Measurements from ENCODE around the gene MGAT2.
"Not testable (repeated sequence)": the region's sequence is repeated elsewhere in the genome, so short reads cannot be mapped to it uniquely, and the experiment has no call there.

The MGAT2 gene

DNA sequence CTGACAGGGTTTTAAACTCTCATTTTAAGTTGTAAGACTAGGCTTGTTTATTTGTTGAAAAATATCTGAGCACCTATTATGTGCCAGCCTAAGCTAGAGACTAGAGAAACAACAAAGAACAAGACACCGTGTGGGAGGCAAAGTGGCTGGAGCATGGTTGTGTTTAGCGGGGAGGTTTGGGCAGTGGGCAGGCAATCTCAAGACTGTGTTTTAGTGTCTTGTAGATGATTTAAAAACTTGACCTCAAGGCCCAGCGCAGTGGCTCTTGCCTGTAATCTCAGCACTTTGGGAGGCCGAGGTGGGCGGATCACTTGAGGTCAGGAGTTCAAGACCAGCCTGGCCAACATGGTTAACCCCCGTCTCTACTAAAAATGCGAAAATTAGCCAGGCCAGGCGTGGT lies 7.9 kb upstream of the MGAT2 start:
- DNase-seq, result no peak

DNA sequence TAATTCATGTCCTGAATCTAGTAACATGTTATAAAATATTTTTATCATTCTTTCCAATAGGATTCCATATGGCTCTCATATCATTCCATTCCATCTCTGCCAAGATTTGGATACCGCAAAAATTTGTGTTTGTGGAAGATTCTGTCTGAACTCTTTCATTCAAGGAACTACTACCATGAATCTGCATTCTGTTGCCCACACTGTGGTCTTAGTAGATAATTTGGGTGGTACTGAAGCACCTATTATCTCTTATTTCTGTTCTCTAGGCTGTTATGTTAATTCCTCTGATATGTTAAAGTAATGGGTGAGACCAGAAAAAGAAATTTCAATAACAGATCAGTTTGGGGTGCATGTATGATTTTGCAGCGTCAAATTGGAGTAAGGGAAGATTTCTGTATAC lies 6.4 kb upstream of the MGAT2 start:
- no peak for DNase-seq

DNA sequence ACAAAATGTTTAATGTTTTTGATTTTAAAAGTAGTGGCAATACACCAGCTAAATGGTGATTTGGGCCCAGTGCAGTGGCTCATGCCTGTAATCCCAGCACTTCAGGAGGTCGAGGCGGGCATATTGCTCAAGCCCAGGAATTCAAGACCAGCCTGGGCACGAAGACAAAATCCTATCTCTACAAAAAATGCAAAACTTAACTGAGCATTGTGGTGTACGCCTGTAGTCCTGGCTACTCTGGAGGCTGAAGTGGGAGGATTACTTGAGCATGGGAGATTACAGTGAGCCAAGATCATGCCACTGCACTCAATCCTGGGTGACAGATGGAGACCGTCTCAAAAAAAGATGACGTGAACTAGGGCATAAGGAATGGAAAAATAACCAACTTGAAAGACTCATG lies 4.8 kb upstream of the MGAT2 start:
- DNase-seq, result no peak

DNA sequence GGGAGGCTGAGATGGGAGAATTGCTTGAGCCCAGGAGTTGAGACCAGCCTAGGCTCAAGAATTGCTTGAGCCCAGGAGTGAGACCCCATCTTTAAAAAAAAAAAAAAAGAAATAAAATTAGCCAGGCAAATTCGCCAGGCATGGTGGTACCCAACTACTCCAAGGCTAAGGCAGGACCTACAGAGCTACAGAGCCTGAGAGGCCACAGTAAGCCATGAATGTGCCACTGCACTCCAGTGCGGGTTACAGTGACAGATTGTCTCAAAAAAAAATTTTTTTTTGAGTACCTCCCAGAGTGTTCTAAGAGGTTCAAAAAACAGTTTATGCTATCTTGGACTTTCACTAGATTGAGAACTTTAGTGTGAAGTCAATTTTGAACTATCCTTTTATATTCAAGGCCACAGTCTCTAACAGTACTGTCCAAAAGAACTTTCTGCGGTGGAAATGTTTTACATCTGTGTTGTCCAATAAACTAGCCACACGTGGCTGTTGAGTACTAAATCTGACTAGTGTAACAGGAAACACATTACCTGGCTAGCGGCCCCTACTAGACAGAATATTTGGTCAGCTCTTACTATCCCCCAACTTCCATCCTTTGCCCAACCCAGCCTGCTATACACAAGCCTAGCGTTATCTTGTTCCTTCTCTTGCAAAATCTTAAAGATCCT lies 2.6 kb upstream of the MGAT2 start:
- DNase-seq, result no peak

DNA sequence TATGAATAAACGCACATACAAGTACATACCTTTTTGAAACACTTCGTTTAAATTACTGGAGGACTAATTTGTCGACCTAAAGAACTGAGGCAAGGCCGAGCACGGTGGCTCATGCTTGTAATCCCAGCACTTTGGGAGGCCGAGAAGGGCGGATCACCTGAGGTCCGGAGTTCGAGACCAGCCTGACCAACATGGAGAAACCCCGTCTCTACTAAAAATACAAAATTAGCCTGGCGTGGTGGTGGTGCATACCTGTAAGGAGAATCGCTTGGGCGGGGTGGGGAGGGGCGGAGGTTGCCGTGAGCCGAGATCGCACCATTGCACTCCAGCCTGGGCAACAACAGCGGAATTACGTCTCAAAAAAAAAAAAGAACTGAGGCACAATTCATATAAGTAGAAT lies 1.3 kb upstream of the MGAT2 start:
- not testable (repeated sequence) for DNase-seq

DNA sequence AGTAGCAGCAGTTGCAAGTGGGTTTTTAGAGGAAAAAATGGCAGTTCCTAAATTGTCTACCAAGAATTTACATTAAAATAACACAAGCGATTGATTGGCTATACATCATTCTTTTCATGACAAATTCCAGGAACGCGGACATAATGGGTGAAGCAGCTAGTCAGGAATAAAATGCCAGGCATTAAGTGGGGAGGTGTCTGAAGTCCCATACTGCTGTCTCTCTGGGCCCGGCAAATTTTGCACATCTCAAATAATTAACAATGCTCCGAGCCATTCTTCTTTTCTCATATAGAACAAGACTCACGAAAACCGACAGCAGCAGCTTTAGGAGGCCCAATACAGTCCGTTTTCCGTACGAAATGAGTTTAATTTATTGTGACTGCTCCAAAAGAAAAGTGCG lies 869 bp upstream of the MGAT2 start:
- no peak for DNase-seq

DNA sequence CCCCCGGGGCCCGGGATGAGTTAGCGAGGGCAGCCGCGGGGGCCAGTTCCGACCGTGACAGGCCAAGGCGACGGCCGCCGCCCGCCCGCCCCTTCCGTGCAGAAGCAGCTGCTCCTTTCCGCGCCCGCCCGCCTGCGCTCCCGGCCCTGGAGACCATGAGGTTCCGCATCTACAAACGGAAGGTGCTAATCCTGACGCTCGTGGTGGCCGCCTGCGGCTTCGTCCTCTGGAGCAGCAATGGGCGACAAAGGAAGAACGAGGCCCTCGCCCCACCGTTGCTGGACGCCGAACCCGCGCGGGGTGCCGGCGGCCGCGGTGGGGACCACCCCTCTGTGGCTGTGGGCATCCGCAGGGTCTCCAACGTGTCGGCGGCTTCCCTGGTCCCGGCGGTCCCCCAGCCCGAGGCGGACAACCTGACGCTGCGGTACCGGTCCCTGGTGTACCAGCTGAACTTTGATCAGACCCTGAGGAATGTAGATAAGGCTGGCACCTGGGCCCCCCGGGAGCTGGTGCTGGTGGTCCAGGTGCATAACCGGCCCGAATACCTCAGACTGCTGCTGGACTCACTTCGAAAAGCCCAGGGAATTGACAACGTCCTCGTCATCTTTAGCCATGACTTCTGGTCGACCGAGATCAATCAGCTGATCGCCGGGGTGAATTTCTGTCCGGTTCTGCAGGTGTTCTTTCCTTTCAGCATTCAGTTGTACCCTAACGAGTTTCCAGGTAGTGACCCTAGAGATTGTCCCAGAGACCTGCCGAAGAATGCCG lies 699 bp downstream of the MGAT2 start:
- DNase-seq, result peak; percentile 51 to 70

DNA sequence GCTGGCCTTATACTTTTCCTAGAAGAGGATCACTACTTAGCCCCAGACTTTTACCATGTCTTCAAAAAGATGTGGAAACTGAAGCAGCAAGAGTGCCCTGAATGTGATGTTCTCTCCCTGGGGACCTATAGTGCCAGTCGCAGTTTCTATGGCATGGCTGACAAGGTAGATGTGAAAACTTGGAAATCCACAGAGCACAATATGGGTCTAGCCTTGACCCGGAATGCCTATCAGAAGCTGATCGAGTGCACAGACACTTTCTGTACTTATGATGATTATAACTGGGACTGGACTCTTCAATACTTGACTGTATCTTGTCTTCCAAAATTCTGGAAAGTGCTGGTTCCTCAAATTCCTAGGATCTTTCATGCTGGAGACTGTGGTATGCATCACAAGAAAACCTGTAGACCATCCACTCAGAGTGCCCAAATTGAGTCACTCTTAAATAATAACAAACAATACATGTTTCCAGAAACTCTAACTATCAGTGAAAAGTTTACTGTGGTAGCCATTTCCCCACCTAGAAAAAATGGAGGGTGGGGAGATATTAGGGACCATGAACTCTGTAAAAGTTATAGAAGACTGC lies 1.5 kb downstream of the MGAT2 start:
- DNase-seq, result no peak

DNA sequence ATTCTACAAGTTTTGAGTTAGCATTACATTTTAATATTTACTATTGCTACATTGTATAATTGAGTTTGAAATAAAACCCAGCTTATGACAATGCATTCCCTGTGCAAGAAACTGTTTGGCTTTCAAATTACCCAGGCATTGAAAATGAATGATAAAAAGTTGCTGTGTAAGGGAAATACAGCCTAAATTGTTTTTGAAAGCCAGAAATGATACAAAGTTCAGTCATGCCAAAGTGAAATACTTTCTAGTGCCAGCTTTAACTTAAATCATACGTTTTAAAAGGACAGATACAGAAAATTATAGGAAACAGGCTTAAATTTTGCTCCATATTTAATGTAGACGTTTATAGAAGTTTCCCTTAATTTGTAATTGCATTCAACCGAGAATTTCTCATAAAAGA lies 2.8 kb downstream of the MGAT2 start:
- no peak for DNase-seq

DNA sequence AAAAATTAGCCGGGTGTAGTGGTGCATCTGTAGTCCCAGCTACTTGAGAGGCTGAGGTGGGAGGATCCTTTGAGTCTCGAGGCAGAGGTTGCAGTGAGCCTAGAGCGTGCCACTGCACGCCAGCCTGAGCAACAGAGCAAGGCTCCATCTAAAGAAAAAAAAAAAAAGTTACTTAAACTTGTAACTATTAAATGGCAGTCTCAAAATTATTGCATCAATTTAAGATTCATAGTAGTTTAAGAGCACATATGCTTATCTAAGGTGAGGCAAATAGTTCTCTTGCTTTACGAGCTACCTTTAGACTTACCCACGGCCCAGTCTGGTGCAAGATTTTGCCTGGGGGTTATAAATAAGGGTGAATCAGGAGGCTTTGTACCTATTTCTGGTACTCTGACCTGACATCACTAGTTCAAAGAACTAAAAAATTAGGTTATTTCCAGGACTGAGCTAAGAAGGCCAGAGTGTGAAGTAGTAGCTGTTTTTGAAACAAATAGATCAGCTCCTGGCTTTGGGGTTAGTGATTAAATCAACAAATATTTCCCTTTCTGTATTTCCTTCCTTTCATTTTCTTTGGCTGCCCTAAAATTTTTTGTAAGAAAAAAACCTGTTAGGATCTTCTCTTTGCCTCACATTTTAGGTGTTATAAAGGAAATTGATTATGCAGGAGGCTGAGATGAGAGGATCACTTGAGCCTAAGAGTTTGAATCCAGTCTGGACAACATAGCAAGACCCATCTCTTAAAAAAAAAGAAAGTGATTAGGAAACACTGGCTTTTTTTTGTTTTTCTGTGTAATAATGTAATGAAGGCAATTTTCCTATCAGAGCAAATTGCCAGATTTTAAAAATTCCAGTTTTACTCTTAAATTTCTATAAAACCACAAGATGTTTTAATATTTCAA lies 3.6 kb downstream of the MGAT2 start:
- no peak for DNase-seq

DNA sequence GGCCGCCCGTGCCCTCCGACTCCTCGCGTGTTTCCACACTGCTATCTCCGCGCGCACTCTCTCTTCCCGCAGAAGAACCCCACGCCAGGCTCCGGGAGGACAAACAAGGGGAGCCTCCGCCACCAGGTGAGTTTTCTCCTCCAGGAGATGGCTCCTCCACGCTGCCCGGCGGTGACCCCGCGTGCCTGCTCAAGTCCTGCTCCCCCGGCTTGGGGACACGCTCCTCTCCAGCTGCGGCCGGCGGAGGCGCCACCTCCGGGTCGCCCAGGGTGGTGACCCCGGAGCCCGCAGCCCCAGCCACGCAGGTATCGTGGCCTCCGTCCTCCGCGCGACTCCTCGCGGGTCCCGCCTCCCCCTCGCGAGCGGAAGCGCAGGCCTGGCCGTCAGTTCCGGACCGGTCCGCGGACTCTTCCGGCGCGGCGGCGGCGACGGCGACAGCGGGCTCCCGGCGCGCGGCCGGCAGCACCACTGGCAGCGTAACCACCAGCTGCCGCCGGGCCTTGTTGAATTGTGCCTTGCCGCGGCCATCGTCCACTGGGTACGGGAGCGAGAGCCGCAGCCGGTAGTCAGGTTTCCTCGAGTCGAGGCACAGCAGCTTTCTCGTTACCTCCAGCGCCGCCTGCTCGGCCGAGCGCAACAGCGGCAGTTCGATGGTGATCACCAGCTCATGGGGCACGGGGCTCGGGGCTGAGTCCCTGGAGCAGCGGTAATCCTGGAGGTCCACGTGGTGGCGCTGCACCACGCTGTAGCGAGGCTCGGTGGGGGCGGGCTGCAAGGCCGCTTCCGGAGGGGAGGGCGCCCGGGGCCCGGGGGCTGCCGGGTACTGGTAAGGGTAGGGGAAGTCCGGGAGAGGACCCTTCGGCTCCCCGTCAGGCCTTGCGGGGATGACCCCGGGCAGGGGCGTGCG lies 13.3 kb downstream of the MGAT2 start:
- peak; percentile 95 to 96 for DNase-seq

DNA sequence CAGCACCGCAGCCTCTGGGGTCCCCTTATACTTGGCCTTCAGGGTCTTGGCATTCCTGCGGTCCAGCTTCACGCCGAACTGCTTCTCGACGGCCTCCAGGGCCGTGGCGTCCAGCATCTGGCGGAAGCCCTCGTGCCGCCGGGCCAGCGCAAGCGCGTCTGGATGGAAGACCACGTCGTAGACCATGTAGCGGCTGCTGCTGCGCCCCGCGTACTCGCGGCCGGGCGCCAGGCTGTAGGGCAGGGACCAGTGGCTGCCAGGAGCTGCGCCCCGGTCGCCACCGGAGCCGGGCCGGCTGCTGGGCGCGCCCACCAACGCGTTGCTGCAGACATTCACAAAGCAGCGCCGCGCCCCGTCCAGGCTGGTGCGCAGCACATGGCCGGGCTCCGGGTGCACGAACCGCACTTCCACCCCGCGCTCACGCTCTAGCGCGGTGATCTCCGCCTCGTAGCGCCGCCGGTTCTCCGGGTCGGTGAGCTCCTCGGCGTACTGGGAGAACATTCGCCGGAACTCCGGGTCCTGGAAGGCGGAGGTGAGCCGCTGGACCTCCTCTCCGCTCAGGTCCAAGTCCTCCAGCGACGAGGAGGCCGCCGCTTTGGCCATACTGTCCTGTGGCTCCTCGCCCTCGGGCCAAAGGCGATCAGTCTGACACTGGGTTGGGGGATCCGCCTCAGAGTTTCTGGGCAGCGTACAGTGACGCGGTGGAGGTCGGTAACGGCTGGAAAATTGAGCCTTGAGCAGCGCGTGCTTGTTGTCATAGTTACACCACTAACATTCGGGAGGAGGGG lies 14.1 kb downstream of the MGAT2 start, which contains the start of gene DNAAF2:
Gene DNAAF2, minus strand, starts transcription at position 698 of the 788 bp plus-strand sequence. Its CDS starts 95 bp downstream, at position 603.
- peak; percentile 54 to 82 for DNase-seq

DNA sequence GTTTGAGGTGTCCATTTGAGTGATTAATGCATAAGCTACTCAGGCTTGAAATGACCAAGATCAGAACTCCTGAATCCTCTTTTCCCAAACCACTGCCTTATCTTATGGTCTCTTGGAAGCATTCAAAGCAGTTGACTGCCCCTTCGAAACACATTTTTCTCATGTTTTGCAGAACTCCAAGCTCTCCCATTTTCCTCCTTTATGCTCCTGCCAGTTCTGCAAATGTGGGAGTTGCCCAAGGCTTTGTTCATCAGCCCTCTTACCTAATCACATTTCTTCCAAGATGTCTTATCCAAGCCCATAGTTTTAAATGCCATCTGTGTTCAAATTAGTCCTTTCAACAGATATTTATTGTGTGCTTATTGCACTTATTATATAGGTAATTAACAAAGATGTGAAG lies 16.3 kb downstream of the MGAT2 start:
- DNase-seq, result no peak

DNA sequence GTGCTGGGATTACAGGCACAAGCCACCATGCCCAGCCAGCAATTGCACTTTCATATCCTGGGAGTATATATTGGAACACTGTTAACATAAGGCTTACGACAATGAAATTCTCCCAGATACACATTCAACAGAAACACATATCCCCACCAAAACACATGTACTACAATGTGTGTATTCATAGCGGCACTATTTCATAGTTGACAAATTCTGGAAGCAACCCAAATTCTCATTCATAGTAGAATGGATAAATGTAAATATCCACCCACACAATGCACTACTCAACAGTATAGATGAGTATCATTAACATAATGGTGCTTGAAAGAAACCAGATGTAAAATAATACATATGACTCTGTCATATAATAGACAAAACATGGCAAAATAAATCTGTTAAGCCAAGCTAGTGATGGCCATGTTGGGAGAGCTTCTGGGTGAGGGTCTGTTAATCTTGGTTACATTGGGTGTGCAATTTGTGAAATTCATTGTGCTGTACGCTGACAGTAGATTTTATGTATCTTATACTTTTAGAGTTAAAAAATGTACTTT lies 17.0 kb downstream of the MGAT2 start:
- peak in 1 of 2 experiments; percentile 4 for DNase-seq

DNA sequence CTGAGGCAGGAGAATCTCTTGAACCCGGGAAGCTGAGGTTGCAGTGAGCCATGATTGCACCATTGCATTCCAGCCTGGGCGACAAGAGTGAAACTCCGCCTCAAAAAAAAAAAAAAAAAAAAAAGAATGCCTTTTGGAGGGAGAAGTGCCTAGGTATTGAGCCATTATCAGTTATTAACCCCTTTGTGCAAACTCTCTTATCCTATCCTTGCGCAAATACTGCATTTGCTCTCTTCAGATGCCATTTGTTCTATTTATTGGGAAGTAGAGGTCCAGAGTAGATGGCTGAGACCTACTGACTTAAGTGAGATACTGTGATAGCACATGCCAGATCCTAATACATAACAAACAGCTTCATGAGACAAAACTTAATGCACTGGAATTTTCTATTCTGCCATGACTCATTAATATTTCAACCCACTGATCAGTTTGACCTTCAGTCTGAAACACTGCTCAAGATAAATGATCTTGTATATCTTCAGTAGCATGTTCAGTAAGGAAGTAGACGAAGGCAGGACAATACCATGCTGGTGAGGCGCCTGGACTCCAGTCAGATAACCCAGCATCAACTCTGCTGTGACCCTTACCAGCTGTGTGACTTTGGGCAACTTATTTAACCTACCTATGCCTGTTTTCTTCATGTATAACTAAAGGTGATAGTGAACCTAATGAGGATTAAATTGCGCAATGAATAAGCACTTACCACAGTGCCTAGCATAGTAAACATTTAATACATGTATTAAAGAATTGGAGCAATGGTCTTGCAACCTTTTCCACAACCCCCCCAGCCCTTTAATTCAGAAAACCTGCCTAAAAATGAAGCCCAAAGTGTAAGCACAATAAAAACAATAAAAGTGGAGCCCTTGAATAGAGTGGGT lies 20.2 kb downstream of the MGAT2 start:
- DNase-seq, result no peak

DNA sequence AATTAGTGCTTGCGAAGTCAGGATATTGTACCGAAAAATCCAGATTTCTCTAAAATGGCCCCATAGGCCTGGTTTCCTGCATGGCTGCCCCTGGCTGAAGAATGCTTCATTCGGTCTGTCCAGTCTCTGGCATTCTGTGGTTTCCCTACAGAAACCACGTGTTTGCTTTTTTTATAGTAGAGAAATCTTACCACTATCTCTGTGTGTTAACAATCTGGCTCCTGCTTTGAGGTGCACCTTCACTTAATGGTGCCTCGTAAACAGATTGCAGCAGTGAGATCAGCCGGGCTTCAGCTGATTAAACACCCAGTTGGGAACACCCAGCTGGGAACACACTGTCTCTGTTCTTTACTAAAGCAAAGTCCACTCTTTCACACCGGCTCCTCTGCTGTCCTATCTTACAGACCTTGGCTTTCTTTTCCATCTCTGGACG lies 21.1 kb downstream of the MGAT2 start:
- peak; percentile 2 to 42 for DNase-seq

DNA sequence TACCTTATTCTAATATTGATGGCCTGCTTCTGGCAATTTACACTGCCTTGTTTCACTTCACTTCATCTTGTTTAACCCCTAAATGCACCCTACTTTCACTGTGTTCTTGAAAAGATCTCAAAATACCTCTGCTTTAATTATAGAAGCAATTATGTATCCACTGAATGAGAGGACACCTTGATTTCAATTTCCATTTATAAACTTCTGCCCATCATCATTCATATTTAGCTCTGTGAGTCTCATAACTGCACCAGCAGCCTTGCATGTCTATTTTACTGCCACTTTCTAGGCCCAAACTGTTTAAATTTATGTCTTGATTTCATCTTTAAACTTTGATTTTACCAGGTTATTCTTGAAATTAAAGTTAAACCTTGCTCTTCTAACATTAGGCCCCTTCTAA lies 21.6 kb downstream of the MGAT2 start:
- DNase-seq, result no peak

DNA sequence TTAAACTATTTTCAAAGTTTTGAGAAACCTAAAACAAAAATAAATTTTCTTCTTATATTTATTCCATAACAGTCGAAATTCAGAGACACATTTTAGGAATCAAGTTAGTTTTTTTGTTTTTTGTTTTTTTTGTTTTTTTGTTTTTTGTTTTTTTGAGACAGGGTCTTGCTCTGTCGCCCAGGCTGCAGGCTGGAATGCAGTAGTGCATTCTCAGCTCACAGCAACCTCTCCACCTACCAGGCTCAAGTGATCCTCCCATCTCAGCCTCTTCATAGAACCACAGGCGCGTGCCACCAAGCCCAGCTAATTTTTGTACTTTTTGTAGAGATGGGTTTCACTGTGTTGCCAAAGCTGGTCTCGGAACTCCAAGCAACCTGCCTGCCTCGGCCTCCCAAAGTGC lies 32.9 kb downstream of the MGAT2 start:
- DNase-seq, result no peak

DNA sequence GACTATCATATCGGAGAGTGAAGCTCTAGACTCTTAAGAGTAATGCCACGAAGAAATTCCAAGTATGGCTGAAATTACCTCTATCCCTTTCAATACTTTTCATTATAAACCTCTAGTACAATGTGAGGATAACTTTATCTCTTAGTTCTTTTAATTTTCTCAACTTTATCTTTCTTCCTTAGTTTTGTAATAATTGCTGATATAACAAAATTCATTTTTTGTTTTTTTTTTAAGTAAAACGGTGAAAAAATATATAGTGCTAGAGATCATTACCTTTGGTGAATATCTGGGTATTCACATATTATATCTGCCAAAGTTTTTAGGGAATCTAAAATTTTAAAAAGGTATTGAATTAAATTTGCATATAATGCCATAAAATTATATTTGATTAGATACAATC lies 33.9 kb downstream of the MGAT2 start:
- no peak for DNase-seq

DNA sequence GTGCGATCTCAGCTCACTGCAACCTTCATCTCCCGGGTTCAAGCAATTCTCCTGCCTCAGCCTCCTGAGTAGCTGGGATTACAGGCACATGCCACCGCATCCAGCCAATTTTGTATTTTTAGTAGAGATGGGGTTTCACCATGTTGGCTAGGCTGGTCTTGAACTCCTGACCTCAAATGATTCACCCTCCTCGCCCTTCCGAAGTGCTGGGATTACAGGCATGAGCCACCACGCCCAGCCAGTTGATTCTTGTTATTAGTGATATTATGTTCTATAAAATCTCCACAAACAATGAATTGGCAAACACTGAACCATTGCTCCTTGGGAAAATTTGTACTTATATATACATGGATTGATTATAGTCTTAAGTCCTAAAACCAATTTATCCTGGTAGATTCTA lies 36.9 kb downstream of the MGAT2 start:
- DNase-seq, result not testable (repeated sequence)

Data from NCI-H2081 (cell line).